Stimulated activated CD4-positive, alpha-beta T cell treated with anti-CD3 and anti-CD28 coated beads, Interleukin-12 subunit alpha, Interleukin-12 subunit beta, amount 100 ng/mL, for 24 hours (primary cell): ENCODE measurements around the gene PTPMT1.
"Not testable (repeated sequence)": the region's sequence is repeated elsewhere in the genome, so short reads cannot be mapped to it uniquely, and the experiment has no call there.

ENCODE experiments used
- DNase-seq, 2 experiments: peaks; one replicate each; pipeline ENCODE4 v3.0.0-alpha.2; 2020; ENCODE audit warnings: low read depth in 2 of 2

Gene PTPMT1, protein sequence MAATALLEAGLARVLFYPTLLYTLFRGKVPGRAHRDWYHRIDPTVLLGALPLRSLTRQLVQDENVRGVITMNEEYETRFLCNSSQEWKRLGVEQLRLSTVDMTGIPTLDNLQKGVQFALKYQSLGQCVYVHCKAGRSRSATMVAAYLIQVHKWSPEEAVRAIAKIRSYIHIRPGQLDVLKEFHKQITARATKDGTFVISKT

DNA sequence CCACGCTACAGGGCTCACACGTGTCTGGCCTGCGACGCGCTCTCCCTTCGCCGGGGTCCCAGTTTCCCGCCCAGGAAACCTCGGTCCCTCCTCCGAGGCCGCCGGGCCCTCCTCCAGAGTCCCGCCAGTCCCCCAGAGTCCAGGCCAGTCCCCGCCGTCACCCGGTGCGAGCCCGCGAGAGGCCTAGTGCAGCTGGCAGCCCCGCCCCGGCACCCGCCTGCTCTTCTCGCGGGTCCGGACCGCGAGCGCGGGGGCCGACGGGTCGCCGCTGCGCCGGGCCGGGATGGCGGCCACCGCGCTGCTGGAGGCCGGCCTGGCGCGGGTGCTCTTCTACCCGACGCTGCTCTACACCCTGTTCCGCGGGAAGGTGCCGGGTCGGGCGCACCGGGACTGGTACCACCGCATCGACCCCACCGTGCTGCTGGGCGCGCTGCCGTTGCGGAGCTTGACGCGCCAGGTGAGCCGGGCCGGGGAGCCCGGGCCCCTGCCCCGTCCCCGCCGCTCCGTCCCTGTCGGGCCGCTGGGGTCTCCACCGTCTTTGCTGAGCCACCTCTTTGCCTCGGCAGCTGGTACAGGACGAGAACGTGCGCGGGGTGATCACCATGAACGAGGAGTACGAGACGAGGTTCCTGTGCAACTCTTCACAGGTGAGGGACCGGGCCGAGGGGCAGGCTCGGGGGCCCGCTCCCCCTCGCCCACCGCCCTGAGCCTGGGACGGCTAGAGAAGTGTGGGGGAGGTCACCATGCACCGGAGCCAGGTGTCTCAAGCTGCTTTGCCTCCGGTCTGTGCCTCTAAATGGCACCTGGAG lies at the start of gene PTPMT1:
Gene PTPMT1 (plus strand): TSS at position 260 of the 809 bp plus-strand sequence. CDS start 24 bp downstream, at position 284.
- DNase-seq, result peak; percentile 40 to 63

GRCh38 chr11:47516155-47516554 lies 49.2 kb upstream of the PTPMT1 start:
- DNase-seq, result no peak

DNA sequence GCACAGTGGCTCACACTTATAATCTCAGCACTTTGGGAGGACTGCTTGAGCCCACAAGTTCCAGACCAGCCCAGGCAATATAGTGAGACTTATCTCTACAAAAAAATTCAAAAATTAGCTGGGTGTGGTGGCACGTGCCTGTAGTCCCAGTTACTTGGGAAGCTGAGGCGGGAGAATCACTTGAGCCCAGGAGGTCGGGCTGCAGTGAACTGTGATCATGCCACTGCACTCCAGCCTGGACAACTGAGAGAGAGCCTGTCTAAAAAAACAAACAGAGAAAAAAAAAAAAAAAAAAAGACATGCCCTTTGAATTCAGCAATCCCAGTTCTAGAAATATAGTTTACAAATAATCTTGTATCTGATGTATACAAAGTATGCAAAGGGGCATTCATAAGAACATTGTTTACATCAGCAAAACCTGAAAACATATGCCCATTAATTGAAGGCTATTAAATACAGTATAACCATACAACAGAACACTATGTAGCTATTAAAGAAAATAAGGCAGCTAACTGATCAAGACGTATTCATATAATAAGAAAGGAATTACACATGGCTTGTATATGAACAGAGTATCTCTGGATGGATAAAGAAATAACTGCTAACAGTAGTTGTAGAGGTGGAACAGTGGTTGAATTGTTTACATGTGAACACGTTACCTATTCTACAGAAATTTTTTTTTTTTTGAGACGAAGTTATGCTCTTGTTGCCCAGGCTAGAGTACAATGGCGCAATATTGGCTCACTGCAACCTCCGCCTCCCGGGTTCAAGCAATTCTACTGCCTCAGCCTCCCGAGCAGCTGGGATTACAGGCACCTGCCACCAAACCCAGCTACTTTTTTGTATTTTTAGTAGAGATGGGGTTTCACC lies 48.2 kb upstream of the PTPMT1 start:
- DNase-seq, result no peak

DNA sequence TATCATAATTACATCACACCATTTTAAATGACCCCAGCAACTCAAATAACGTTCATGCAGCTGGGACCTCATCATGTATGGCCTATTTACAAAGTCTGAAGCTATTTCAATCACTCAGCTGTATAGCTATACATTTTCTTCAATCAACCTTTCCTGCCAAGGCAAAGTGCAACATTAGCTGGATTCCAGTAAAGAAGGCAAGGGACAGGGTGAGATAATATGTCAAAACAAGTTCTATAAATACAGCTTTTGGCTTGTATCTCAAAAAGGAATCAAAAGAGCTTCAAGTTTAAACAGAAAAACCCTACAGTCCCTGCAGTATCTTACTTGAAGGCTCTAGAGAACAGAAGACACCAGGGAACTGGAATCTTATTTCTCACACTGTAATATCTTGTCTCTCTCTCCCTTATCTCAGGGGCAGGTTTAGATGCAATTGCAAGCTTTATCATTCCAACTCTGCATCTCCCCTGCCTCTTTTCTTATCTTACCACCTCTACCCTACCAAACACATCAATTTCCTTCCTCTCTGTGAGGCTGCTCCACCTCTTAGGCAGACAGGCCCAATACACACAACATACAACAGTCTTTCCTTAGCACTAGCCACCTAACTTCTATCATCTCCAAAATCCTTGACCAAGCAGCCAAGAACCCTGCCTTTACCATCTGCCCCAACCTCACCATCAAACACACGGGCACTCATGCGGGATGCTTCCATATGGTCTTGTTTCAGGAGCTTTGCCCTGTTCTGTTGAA lies 47.0 kb upstream of the PTPMT1 start:
- no peak for DNase-seq

DNA sequence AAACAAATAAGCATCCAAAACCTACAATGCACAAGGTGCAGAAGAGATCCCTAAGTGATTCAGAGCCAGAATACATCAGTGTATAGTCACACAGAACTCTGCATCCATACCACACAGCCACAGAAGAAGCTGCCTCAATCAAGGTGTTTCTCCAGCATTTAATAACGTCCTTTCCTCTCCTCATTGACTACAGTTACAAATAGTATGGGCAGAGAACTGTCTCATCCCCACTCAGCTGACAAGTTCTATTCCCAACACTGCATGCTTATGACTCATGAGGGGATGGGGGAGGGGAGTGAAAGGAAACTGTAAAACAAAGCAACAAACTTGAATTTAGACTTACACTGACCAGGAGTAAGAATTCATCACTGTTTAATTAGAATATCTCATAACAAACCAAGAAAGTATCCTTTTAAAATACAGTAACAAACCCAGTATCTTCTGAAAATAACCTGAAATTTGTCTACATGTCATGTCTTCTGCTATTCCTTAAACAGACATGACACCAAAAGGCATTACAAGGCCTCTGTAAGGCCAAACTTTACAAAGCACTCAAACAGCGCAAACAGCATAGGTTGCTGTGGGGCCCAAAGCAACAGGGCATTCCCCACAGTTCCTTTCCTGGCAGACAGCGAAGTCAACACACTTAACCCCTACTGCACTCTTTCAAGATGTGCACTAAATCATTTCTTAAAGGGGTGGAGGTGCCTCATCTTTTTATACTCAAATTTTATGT lies 41.7 kb upstream of the PTPMT1 start:
- no peak for DNase-seq

DNA sequence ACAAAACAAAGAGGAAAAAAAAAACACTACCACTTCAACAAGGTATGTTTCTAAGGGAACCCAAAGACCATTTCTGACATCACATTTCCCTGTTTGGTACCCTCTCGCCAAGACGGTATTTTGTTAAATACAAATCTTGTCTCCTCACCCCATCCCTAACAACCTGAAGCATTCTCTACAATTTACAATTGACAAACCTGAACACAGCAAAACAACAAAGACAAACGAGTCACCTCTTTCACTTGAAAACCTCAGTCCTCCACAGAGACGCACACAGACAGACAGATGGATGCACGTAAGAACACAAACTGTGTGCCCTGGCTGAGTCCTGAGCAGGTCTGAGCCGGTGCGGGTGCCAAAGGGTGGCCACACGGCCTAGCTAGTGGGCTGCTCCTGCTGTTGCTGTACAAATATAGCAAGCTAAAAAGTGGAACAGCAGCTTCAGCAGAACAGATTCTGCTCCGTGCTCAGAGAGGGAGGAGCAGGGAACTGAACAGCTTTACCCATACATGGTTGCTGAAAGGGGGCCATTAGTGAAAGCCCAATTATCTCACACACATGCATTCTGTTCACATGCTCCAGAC lies 41.0 kb upstream of the PTPMT1 start:
- no peak for DNase-seq

- DNase-seq, result not testable (repeated sequence)
Observed at GRCh38 chr11:47526032-47526431, 39.4 kb upstream of the PTPMT1 start.

DNA sequence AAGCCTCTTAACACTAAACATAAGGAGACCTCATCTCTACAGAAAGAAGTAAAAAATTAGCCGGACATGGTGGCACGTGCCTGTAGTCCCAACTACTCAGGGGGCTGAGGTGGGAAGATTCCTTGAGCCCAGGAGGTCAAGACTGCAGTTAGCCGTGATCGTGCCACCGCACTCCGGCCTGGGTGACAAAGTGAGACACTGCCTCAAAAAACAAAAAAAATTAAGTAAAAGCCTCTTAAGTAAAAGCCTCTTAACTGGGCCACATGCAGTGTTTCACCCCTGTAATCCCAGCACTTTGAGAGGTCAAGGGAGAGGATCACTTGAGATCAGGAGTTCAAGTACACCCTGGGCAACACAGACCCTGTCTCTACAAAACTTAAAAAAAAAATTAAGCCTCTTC lies 38.2 kb upstream of the PTPMT1 start:
- DNase-seq, result no peak

DNA sequence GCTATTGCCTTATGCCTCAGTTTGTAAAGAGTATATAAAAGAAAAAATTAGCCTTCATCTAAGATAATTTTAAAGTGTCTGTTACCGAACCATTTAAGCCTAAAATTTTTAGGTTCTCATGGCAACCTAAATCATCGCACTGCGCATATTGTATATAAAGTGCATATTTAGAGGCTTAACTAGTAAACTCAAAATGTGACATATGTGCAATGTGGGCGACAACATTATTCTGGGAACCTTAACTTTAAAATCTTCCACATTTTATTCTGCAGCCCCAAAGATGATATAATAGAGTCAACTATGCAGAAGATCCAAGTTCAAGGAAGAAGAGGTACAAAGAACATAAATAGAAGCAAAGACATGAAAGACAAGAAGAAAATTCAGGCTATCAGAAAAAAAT lies 35.4 kb upstream of the PTPMT1 start:
- DNase-seq, result no peak

DNA sequence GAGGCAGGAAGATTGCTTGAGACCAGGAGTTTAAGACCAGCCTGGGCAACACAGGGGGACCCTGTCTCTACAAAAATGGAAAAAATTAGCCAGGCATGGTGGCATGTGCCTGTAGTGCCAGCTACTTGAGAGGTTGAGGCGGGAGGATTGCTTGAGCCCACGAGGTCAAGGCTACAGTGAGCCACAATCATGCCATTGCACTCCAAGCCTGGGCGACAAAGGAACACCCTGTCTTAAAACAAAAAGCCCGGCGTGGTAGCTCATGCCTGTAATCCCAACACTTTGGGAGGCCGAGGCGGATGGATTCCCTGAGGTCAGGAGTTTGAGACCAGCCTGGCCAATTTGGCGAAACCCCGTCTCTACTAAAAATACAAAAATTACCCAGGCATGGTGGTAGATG lies 34.7 kb upstream of the PTPMT1 start:
- not testable (repeated sequence) for DNase-seq

- DNase-seq, result no peak
Observed at GRCh38 chr11:47531666-47532065, 33.7 kb upstream of the PTPMT1 start.

- no peak for DNase-seq
Observed at GRCh38 chr11:47532597-47533213, 32.7 kb upstream of the PTPMT1 start.

GRCh38 chr11:47533690-47534151 lies 31.7 kb upstream of the PTPMT1 start:
- no peak for DNase-seq

DNA sequence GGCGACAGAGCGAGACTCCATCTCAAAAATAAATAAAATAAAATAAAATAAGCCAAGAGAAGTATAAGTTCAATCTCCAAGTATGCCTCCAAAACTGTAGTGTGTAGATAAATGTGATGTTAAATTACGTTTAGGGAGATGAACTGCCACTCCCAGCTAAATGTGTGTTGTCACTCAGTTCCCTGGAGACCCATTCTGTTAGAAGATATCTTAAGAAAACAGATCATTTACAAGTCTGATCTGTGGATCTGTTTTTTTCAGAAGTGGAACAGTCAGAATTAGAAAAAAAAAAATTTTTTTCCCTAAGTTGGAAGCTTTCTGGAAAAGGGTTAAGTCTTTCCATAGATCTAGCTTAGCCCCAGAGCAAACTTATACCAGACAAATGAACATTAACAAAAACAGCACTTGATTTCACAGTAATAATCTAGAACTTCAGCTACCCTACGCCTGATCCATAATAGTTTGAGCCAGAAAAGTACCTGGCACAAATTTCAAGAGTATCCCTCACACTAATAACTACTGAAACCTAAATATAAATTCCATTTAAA lies 30.6 kb upstream of the PTPMT1 start:
- DNase-seq, result no peak

- no peak for DNase-seq
Observed at GRCh38 chr11:47536915-47537314, 28.5 kb upstream of the PTPMT1 start.

DNA sequence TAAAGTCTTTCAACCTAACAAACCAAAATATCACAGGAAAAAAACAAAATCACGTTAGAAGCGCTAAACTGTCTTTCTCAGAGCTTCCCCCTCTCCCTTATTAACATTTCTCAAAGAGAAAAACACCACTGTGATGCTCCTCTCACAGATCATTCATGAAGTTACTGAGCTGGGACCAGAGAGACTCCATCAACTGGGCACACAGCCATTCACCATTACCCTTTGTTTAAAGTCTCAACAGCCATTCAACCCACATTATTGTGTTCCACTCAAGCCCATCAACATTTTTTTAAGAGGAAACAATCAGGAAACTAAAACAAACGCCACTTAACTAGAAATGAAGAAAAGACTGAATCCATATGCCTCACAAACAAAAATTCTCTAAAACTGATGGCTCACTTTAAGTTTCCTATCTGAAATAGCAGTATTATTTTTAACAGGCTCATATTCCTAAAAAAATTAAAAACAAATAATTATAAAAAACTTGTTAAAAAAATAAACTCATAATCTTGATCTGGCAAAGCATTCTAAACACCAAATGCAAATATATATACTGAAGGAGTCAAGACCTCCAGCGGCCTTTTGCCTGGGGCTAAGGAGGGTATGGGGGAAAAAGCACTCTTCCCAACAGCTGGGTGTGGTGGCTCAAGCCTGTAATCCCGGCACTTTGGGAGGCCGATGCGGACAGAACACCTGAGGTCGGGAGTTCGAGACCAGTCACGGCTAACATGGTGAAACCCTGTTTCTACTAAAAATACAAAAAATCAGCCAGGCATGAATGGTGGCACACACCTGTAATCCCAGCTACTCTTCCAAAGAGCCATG lies 26.4 kb upstream of the PTPMT1 start:
- no peak for DNase-seq

- no peak for DNase-seq
Observed at GRCh38 chr11:47539681-47540039, 25.7 kb upstream of the PTPMT1 start.

DNA sequence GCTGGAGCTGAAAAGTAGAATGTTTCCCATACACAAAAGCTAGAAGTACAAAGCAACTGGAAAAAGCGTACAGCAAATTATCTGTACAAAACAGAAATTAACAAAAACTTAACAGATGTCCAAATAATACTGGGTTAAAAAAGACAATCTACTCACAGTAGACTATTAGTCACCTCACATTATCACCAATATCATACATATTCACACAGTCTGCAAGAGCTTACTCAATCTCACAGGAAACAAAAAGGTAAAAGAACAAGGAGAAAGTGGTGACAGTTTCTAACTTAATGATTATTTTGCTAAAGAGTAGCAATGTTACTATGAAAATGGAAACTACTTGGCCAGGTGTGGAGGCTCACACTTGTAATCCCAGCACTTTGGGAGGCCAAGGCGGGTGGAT lies 24.3 kb upstream of the PTPMT1 start:
- no peak for DNase-seq

- DNase-seq, result no peak
Observed at GRCh38 chr11:47545298-47545697, 20.1 kb upstream of the PTPMT1 start.
